B cell (primary cell): Measurements from ENCODE around the gene TNFRSF13B. TPM values are rescaled to one million over a fixed set of nuclear protein-coding genes. Genes with fewer than 3 reads are reported as not detected.
A peak's percentile ranks its signal among the peaks of the same experiment; 100 is the strongest.

Experiments used
- ATAC-seq: fragments of 200-7000 bp; cut with Tn5 transposase; one replicate; pipeline ENCODE4 v1.10.0; 2021; ENCODE audit warnings: low read depth, mild to moderate bottlenecking, moderate number of reproducible peaks, moderate library complexity
- CTCF ChIA-PET: fragments of 350-600 bp; sonication (Branson Sonifier 250); formaldehyde crosslinking; loops from one replicate; lab custom pipeline; 2021; ENCODE audit warnings: antibody characterized with exemption, inconsistent platforms; lab: Charles Lee
- POLR2A ChIA-PET: fragments of 350-600 bp; sonication (Branson Sonifier 250); formaldehyde crosslinking; loops from one replicate; lab custom pipeline; 2021; ENCODE audit warnings: antibody characterized with exemption; lab: Charles Lee
- DNase-seq: peaks from one replicate; pipeline ENCODE4 v3.0.0; 2013
- H2AFZ ChIP-seq: 2 replicates; pipeline ENCODE4 v1.6.1; 2012; ENCODE audit warnings: mild to moderate bottlenecking, low read depth, low read length; ENCODE audit not compliant: insufficient read depth, poor library complexity, severe bottlenecking
- H3K27ac ChIP-seq, 2 donors: 1 replicate in 1 of 2; 2 replicates in 1 of 2; pipeline ENCODE4 v1.5.1; 2012 to 2013; ENCODE audit warnings: low read length in 2 of 2, mild to moderate bottlenecking in 2 of 2, moderate library complexity in 1 of 2
- H3K27me3 ChIP-seq, 4 experiments: fragments of 200-600 bp in 1 of 4; sonication (generic) in 1 of 4; replicated peaks in 1 of 4; 1 replicate in 2 of 4; 2 replicates in 2 of 4; pipeline versions ENCODE4 v1.6.1 to v1.7.0; 2013 to 2016; ENCODE audit warnings: low read length in 3 of 4, mild to moderate bottlenecking in 2 of 4, mixed read lengths in 1 of 4, moderate library complexity in 1 of 4; ENCODE audit not compliant: insufficient read depth in 4 of 4, control insufficient read depth in 3 of 4; ENCODE audit errors: control extremely low read depth in 1 of 4
- H3K36me3 ChIP-seq, 2 experiments: replicated peaks in 1 of 2; 1 replicate in 1 of 2; 2 replicates in 1 of 2; pipeline versions ENCODE4 v1.6.1 to v1.7.1; 2013; ENCODE audit warnings: low read length in 1 of 2; ENCODE audit not compliant: insufficient read depth in 2 of 2, control insufficient read depth in 1 of 2; ENCODE audit errors: control extremely low read depth in 1 of 2, extremely low read depth in 1 of 2
- H3K4me1 ChIP-seq, 2 donors: fragments of 200-600 bp in 1 of 2; sonication (generic) in 1 of 2; 1 replicate in 1 of 2; 2 replicates in 1 of 2; pipeline versions ENCODE4 v1.5.1 to v1.6.1; 2013 to 2017; ENCODE audit warnings: low read length in 2 of 2; ENCODE audit not compliant: control insufficient read depth in 2 of 2, insufficient read depth in 2 of 2
- H3K4me2 ChIP-seq: replicated peaks from 2 replicates; pipeline ENCODE3; 2012; ENCODE audit warnings: mild to moderate bottlenecking, low read depth, low read length; ENCODE audit not compliant: poor library complexity, severe bottlenecking
- H3K4me3 ChIP-seq, 5 experiments: fragments of 200-600 bp in 1 of 5; sonication (generic) in 1 of 5; 1 replicate in 3 of 5; 2 replicates in 2 of 5; pipeline versions ENCODE4 v1.5.1 to v1.7.0; 2011 to 2016; ENCODE audit warnings: low read length in 4 of 5, mild to moderate bottlenecking in 4 of 5, low read depth in 2 of 5, control low read depth in 1 of 5, moderate library complexity in 1 of 5; ENCODE audit not compliant: insufficient read depth in 1 of 5; ENCODE audit errors: control extremely low read depth in 1 of 5, extremely low read depth in 1 of 5
- H3K79me2 ChIP-seq: fragments of 200-600 bp; sonication (generic); one replicate; pipeline ENCODE4 v1.6.0; 2016; ENCODE audit warnings: low read length; ENCODE audit not compliant: control insufficient read depth, insufficient read depth
- H3K9ac ChIP-seq: fragments of 200-600 bp; sonication (generic); 2 replicates; pipeline ENCODE4 v1.6.1; 2017; ENCODE audit warnings: mild to moderate bottlenecking, low read length, moderate library complexity
- H3K9me3 ChIP-seq, 3 donors: one replicate each; pipeline versions ENCODE4 v1.6.1 to v1.7.1; 2013; ENCODE audit warnings: low read length in 2 of 3; ENCODE audit not compliant: control insufficient read depth in 2 of 3, insufficient read depth in 1 of 3; ENCODE audit errors: control extremely low read depth in 1 of 3
- H4K20me1 ChIP-seq: 2 replicates; pipeline ENCODE4 v1.6.0; 2012; ENCODE audit warnings: mild to moderate bottlenecking, low read length; ENCODE audit not compliant: insufficient read depth, control insufficient read depth, poor library complexity, severe bottlenecking
- H3K27ac Mint-ChIP-seq: one replicate; pipeline ENCODE4 v1.8.0; 2021; ENCODE audit warnings: mixed read lengths
- H3K27me3 Mint-ChIP-seq: one replicate; pipeline ENCODE4 v1.8.0; 2021; ENCODE audit warnings: mixed read lengths
- H3K4me1 Mint-ChIP-seq: one replicate; pipeline ENCODE4 v1.8.0; 2021; ENCODE audit warnings: mixed read lengths
- H3K4me3 Mint-ChIP-seq: one replicate; pipeline ENCODE4 v1.8.0; 2021; ENCODE audit warnings: mixed read lengths
- H3K9me3 Mint-ChIP-seq: one replicate; pipeline ENCODE4 v1.8.0; 2022; ENCODE audit warnings: mixed read lengths; ENCODE audit not compliant: insufficient read depth
- EZH2 ChIP-seq: IDR thresholded peaks from 2 replicates; pipeline ENCODE4 v1.6.1; 2012; ENCODE audit warnings: borderline replicate concordance, low read depth, mild to moderate bottlenecking, moderate library complexity, low read length; ENCODE audit not compliant: insufficient read depth, poor library complexity, severe bottlenecking
- WGBS: methylation state at CpG from one replicate; pipeline ENCODE4 v1.1.5; 2013; ENCODE audit warnings: missing lambda C conversion rate; ENCODE audit not compliant: insufficient coverage; 5-methylcytosine and 5-hydroxymethylcytosine counted together
- intact Hi-C: fragments of 100-400 bp; cut with micrococcal nuclease; formaldehyde crosslinking; loops from one replicate; pipeline ENCODE4 v1.10.0; 2022
- polyA plus RNA-seq: library from polyadenylated mRNA; depleted of rRNA; stranded (reverse); fragments of >200 nt; gene quantifications from 2 replicates; pipeline ENCODE4 v1.2.3, GENCODE V29; 2012
- total RNA-seq, 2 donors: library from RNA; stranded (reverse); fragments of 120-200 nt in 1 of 2; gene quantifications; 1 replicate in 1 of 2; 2 replicates in 1 of 2; pipeline versions ENCODE4 v1.2.3 to v1.2.4, GENCODE V29; 2013 to 2022
- TF ChIP-seq, protein P1 (sequence below): fragments of 200-600 bp; IDR thresholded peaks from one replicate; pipeline ENCODE4 v1.8.0; 2022; ENCODE audit warnings: antibody characterized with exemption, mild to moderate bottlenecking

TNFRSF13B gene
- total and polyA plus RNA-seq, 2 donors (not counting 1 experiment from before 2014, with no cell fraction given): 74.5 to 219 TPM

DNA sequence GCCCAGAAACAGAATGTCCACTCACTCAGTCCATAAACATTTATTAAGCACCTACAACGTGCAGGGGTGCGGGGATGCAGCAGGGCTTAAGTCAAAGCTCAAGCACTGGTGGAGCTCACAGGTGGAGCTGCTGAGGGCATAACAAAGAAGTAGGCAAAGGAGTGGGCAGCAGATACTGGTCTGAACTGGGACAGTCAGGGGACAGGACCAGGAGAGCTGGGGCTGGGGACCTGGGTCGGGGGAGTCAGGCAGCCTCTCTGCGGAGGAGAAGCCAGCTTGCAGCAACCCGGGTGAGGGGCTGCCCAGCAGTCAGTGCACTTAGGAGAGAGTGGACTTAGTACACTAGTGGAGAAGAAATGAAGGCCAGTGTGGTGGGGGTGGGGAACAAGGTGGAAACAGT is 10.0 kb upstream of the TNFRSF13B start:
- H3K4me3 Mint-ChIP-seq: peak overlapping the region; percentile 97
- peaks cover 84% of the 10 kb centered on the region for H3K4me1 Mint-ChIP-seq
- intact Hi-C loops: loop anchor here (2.0 kb wide), 1 partner anchor 17 kb away; no protein-coding TSS in a partner anchor
- DNase-seq (no peak), ATAC-seq (no peak)
- H3K79me2 ChIP-seq: no peaks in the 10 kb centered on the region
- ChIA-PET POLR2A (interaction anchor here (1.7 kb wide), 1 partner anchor 10 kb away, joined by 12 read pairs; the partner anchor contains the start of gene TNFRSF13B), CTCF (interaction anchor here (0.9 to 22.2 kb wide), 4 partner anchors 11 to 65 kb away, joined by 3 to 317 read pairs (median 17); no protein-coding TSS in a partner anchor)
- H3K4me2 ChIP-seq: peak overlapping the region; percentile 75
- peak overlapping the region; percentile 89 to 90 for H3K27ac ChIP-seq
- no peak overlapping the region for H3K4me3 ChIP-seq
- H3K36me3 ChIP-seq: no peaks in the 10 kb centered on the region
- no peaks in the 10 kb centered on the region for H4K20me1 ChIP-seq
- WGBS: 100% methylated on average over 3 of the region's 5 CpGs
- TF ChIP-seq EZH2: no peak
- TF ChIP-seq, protein P1, sequence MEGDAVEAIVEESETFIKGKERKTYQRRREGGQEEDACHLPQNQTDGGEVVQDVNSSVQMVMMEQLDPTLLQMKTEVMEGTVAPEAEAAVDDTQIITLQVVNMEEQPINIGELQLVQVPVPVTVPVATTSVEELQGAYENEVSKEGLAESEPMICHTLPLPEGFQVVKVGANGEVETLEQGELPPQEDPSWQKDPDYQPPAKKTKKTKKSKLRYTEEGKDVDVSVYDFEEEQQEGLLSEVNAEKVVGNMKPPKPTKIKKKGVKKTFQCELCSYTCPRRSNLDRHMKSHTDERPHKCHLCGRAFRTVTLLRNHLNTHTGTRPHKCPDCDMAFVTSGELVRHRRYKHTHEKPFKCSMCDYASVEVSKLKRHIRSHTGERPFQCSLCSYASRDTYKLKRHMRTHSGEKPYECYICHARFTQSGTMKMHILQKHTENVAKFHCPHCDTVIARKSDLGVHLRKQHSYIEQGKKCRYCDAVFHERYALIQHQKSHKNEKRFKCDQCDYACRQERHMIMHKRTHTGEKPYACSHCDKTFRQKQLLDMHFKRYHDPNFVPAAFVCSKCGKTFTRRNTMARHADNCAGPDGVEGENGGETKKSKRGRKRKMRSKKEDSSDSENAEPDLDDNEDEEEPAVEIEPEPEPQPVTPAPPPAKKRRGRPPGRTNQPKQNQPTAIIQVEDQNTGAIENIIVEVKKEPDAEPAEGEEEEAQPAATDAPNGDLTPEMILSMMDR: no peak
- H3K9me3 Mint-ChIP-seq: no peaks in the 10 kb centered on the region
- H2AFZ ChIP-seq: no peak overlapping the region
- H3K4me1 ChIP-seq: peaks cover 54 to 73% of the 10 kb centered on the region in 2 donors
- peak overlapping the region; percentile 99 for H3K27ac Mint-ChIP-seq
- no peaks in the 10 kb centered on the region for H3K27me3 ChIP-seq
- H3K9me3 ChIP-seq: no peaks in the 10 kb centered on the region
- H3K27me3 Mint-ChIP-seq: no peaks in the 10 kb centered on the region
- no peak overlapping the region for H3K9ac ChIP-seq
